HG02798 (cell line): ENCODE measurements around the gene MED7.
A peak's percentile ranks its signal among the peaks of the same experiment; 100 is the strongest.

Experiments used
- ATAC-seq: cut with Tn5 transposase; IDR thresholded peaks from one replicate; pipeline ENCODE4 v1.9.1; 2021; ENCODE audit warnings: mild to moderate bottlenecking; ENCODE audit not compliant: unreplicated experiment, poor library complexity

MED7 gene

DNA sequence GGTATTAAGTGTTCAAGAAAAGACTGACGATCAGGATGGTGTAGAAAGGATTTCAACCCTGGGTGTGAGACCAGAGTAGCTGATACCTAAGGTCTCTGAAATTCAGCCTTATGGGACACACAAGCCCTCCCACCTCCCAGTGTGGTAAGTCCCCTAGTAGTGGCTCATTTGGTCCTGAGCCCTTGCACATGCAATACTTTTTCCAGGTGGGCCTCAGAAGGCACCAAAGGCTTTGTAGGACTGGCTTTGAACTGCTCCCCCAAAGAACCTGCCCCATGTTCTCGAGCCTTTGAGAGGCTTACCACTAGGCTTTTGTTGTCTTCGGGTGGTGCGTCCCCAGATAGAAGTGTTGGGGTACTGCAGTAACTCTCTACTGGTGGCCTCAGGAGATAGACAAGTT lies 22.6 kb upstream of the MED7 start:
- no peak for ATAC-seq

DNA sequence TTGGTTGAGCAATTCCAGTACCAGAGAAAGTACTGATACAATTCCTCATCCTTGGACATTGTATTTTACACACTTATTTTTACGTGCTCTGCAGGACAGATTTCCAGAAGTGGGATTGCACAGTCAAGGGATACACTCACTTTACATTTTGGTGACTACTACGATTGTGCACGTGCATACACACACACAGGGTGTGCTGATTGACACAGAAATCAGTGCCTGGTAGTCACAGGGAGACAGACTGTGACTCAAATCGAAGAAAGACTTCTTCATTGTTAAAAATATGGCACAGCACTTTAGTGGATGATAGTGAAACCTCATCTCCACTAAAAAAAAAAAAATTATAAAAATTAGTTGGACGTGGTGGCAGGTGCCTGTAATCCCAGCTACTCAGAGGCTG lies 21.9 kb upstream of the MED7 start:
- no peak for ATAC-seq

DNA sequence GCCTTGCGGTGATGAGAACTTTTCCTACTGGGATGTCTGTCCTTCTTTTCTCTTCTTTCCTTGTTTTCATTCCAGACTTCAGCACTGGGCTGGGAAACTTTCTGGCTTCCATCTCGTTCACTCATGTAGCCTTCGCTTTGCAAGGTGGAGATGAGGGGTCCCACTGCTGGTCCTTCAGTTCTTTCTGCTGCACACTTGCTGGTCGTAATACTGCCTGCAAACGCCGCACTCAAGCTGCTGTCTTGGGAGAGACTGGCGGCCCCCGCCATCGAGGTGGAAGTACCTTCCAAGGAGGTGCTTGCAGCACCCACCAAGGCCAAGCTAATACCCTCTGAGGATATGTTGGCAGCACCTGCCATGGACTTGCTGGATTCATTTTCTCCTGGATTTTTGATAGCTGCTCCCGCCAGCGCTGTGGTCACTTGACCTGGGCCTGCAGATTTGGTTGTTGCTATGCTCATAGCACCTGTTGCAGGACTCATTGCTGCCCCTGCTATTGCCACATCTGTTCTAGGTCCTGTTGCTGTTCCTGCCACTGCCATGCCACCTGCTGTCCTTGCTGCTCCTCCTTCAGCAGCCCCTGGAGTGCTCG lies 20.4 kb upstream of the MED7 start:
- ATAC-seq = no peak

DNA sequence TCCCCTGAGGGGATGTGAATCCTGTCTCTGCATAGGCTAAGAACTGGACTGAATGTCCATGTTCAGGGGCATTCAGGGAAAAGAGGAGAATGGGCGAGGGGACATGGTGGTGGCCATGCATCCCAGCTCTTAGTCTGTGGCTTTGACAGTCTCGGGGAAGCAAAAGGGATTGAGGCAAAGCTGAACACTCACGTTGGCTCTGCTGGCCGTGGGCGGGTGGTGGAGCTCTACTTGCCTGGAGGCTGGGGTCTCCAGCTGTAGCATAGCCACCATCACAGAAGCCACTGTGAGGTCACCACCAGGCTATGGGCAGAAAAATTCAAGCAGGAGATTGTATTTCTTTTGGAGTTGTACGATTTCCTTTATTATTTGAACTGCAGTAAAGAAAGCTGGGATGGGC lies 19.3 kb upstream of the MED7 start:
- ATAC-seq = no peak

DNA sequence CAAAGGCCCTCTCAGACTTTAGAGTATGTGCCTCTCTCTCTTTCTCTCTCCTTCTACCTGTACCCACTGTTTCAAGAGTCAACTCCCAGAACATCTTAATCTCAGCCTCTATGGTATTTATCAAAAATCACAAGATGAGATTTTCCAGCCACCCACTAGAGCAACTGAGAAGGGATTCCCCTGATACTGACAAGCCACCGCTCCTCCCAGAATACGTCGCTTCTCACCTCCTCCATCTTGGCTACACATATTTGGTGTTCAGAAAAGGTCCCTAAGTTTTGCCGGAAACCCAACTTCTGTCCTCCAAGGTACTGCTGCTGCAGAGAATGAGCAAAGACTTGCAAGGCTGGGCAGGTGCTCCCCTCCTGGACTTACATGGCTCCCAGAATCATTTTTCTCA lies 17.3 kb upstream of the MED7 start:
- ATAC-seq = no peak

DNA sequence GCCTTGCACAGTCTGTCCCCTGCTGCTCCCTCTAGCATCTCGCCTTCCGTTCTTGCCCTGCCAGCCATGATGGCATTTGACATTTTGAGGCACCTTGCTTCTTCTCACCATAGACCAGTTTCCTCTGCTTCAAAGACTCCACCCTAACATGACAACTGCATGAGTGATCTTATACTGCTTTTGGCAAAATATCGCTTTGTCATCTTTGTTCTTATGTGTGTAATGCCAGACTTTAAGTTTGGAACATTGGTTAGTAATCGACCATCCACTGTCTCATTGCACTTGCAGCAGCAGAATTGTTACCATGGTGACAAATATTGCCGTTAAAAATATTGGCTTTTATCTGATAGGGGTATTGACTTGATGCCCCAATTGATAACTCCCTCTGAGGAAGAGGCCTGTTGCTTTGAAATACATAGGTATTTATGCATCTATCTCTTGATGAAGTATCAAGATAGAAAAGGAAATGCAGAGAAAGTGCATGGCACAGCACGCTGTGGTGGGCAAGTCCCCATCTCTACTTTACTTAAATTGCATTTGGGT lies 16.6 kb upstream of the MED7 start:
- no peak for ATAC-seq

DNA sequence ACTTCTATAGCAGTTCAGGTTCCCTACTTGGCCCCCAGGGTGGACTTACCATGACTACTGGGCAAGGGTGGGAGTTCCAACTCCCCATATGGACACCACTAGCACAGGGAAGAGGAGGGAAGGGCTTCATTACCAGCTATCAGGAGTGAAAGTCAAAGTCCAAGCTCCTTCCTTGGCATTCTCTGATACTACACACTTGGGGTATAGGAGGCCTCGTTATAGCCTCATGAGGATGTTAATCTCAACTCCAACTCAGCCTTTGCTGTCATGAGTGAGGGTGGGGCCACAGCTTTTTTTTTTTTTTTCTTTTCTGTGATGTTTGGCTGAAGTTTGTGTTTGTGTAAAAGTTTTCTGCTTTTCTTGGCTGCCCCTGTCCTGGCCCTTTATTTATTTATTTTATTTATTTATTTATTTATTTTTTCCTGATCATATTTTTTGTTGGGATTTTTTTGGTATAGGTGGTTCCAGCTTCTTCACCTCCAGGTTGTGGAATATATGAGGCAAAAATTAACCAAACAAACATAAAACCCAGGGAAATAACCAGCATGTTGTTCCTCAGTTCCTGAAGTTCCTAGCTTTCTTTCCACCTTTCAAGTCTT lies 14.7 kb upstream of the MED7 start:
- no peak for ATAC-seq

DNA sequence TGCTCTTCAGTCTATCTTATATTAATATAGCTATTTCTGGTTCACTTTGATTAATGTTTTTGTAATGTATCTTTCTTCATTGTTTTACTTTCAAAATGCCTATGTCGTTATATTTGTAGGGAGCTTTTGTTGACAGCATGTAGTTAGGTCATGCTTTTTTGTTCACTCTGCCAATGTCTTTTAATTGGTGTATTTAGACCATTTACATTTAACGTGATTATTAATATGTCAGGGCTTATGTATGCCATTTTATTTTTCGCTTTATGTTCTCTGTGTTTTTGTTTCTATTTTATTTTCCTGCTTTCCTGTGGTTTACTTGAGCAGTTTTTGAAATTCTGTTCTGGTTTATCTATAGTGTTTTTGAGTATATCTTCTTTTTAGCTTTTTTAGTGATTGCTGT lies 12.6 kb upstream of the MED7 start:
- ATAC-seq = no peak

DNA sequence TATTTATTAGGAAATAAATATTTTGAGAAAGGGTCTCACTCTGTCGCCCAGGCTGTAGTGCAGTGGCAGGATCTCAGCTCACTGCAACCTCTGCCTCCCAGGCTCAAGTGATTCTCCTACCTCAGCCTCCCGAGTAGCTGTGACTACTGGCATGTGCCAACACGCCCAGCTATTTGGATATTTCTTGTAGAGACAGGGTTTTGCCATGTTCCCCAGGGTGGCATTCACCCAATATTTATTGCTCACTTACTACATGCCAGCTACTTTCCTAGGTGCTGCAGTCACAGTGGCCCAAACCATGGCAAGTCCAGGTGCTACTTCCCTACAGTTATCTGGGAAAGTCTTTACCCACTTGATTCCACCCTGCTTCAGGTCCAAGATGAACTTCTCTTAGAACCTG lies 8.3 kb upstream of the MED7 start:
- ATAC-seq = no peak

DNA sequence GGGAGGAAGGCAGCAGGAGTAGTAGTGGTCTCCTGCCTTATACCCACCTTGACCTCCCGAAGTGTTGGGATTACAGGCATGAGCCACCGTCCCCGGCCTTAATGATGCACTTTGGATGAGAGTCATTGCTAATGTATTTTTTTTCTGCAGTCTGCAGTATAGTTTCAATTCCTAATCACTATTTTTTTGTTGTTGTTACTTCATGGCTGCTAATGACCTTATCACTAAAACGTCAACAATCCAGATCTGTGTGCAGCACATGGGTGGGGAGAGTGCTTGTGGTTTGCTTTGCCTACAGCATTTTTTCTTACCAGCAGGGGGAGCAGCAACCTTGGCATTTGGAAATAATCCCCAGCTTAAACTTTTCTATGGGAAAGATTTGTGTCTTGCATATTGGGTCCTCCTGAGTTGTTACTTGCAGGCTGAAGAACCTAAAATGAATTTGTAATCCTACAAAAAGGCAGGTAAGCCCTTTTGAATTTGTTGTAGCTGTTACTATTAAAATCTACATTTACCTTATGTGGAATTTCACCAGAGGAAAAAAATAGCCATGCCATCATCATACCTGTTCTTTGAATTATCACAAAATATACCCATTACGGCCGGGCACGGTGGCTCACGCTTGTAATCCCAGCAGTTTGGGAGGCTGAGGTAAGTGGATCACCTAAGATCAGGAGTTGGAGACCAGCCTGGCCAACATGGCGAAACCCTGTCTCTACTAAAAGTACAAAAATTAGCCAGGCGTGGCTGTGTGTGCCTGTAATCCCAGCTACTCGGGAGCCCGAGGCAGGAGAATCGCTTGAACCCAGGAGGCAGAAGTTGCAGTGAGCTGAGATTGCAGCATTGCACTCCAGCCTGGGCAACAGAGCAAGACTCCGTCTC lies 6.3 kb upstream of the MED7 start:
- peak; percentile 67 for ATAC-seq

DNA sequence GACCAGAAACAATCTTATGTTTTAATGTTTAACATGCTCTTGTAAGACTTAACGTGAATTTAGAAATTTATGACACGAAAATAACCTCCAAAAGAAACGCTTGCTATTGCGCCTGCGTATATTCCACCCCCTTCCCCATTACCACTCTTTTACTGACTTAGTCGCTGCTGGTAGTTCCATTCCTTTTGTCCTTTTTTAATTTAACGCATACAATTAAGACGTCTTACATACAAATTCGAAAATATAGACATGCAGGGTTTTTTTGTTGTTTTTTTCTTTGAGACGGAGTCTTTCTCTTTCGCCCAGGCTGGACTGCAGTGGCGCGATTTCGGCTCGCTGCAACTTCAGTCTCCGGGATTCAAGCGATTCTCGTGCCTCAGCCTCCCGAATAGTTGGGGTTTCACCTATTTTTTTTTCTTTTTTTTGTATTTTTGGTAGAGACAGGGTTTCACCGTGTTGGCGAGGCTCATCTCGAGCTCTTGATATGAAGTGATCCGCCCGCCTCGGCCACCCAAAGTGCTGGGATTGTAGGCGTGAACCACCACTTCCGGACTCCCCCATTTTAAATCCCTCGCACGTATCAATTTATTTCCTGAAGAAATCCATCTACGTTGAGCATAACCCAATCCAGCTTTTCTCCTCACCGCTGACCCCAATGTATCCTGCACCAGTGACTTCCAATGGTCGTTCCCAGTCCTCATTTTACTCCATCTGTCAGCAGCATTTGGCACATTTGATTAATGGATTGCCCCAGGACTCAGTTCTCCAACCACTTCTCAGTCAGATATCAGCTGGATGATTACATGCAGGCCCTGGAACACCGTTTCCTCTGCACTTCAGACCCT lies 684 bp upstream of the MED7 start:
- ATAC-seq = peak; percentile 39

DNA sequence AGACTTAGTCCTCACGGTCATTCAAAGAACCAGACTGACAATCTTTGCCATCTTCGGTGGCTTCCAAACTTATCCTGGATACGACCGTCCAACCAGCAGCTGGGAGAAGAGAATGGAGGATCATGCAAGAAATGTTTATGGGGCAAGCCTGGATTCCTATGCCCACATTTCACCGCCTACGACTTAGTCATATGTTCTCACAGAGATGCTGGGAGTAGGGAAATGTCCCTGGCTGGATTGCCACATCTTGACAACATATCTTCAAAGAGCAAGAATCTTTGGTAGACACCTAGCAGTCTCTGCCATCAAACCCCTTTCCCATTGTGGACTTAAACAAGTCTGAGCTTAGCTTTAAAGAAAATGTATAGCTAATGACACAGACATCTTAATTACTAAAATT lies 5.0 kb downstream of the MED7 start:
- ATAC-seq = no peak

DNA sequence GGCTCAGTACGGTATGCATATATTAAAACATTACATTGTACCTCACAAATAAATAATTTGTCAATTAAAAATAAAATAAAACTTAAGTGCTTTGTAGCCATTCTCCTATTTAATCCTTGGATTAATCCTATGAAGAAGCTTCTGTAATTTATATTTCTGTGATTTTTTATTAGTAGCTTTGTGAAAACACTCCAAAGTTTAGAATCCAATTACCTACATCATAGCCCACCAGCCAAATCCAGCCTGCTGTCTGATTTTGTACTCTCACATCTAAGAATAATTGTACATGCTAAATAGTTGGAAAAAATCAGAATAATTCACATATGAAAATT lies 10.4 kb downstream of the MED7 start:
- no peak for ATAC-seq

DNA sequence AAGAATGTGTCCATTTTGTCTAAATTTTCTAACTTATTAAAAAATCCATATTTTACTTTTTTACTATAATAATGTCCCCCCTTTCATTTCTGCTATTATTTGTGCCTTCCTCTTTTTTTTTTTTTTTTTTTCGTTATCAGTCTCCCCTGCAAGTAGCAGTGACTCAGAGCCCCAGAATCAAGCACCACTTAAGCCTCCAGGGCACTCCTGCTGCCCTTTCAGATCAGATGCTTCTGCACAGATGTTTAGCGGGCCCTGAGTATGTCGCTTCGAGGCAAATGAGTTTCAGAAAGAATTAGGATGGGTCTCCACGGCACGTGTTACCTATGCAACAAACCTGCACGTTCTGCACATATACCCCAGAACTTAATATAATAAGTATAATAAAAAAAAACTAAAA lies 11.7 kb downstream of the MED7 start:
- no peak for ATAC-seq

DNA sequence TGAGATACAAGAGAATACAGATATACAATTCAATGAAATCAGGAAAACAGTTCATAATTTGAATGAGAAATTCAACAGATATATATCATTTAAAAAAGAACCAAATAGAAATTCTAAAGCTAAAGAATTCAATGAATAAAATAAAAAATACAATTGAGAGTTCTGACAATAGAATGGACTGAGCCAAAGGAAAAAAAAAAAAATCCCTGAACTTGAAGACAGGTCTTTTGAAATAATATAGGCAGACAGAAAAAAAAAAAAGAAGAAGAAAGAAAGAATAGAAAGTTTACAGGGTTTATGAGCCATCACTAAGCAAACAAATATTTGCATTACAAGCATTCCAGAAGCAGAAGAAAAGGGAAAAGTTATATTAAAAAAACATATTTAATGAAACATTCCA lies 21.0 kb downstream of the MED7 start:
- no peak for ATAC-seq

DNA sequence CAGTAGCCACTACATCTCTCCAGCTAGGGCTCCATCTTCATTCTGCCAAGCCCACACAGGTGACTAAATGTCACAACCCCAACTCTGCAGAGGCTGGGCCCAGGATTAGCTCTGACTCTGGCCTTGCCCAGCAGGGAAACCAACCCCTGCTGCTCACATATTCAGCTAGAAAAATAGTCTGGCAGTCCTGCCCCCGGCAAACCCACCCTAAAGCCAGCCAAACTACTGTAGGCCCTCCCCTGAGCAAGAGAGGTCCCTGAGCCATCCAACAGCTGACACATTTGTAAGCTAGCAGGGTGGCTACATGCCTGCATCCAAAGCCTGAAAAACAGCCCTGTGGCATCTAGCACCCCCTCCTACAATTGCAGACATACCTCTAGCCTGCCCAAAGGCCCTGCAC lies 22.6 kb downstream of the MED7 start:
- no peak for ATAC-seq

DNA sequence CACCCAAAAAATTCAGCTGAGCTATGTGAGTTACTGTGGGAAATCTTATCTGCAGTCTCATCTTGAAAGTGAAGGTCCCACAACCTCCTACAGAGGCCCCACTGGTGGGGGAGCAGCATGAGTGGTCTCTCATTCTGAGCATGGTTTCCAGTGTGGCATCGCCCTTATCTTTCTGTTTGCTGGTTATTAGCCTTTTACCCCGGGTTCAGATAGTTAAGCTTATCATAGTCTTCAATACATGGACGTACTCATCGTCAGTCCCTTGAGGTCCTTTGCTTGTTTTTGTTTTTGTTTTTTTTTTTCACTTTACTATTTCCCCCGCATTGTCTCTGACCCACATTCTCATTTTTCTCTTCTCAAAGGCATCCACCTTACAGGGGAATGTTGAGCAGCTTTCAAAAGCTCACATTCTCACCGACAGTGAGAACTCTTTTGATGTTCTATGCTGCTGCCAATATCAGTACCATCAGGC lies 26.1 kb downstream of the MED7 start:
- ATAC-seq = peak; percentile 80

DNA sequence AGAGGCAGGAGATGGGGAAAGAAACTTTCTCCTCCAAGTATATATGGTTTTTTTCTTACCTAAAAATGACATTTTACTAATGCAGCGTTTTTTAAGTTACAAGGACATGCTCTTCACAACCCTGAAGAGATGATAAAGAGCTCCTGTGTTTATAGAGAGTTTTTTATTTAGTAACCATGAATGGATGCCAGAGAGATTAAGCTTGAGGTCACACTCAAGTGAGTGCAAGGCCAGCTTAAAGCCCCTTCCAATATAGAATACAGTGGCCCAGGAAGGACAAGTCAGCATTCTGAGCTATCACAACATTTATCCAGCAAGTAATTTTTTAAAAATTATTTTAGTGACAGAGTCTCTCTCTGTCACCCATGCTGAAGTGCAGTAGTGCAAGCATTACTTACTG lies 27.2 kb downstream of the MED7 start:
- ATAC-seq = no peak

DNA sequence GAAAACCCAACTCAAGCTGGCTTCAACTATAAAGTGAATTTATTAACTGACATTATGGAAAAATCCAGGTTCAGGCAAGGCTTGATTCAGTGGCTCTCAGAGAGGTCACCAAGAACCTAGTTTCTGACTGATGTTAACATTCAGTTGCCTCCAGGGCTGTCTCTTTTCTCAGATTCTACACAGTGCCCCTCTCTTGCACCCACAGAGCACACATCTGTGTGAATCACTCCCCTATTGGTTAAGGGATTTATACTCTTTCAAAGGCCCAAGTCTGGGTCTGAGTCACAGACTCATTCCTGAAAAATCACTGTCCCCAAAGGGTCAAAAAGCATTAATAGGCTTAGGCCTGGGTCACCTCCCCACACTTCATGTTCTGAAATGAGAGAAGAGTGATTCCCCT lies 27.7 kb downstream of the MED7 start:
- no peak for ATAC-seq

DNA sequence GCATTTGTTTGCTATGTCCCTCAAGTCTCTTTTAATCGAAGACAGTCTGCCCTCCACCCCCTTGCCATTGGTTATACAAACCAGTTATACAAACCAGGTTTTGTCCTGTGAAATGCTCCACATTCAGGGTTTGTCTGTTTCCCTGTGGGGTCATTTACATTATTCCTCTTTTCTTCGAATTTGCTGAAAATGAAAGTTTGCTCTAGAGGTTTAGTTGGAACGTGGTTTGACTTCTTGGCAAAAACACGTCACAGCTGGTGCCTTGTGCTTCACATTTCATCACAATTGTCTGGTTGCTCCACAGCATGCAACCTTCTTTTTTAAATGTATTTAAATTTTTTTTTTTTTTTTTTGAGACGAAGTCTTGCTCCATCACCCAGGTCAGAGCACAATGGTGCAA lies 29.7 kb downstream of the MED7 start:
- no peak for ATAC-seq

DNA sequence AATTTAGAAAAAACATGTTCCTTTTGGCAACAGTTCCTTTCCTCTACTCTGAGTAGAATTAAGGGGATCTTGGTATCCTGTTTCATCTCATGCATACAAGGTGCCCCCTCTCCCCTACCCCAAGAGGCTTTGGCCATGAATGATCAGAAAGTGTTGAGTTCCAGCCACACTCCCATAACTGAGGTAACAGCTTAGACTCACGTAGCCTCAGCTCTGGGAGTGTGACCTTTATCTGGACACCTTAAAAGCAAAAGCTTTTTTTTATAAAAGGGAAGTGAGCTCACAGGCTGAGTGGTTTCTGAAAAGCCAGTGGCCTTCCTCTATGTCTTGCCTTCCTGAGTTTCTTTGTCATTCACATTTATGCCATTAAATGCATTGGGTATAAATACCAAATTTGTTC lies 32.9 kb downstream of the MED7 start:
- peak; percentile 78 for ATAC-seq
